ENCODE measurements around the gene ADAMTS8.
A peak's percentile ranks its signal among the peaks of the same experiment; 100 is the strongest.

The ADAMTS8 gene

GRCh38 chr11:130416530-130416882, 11.9 kb downstream of the ADAMTS8 start:
- peak overlapping the region in 1 of 3 experiments; percentile 28 for H3K27ac Mint-ChIP-seq
- TF ChIP-seq, protein P1, sequence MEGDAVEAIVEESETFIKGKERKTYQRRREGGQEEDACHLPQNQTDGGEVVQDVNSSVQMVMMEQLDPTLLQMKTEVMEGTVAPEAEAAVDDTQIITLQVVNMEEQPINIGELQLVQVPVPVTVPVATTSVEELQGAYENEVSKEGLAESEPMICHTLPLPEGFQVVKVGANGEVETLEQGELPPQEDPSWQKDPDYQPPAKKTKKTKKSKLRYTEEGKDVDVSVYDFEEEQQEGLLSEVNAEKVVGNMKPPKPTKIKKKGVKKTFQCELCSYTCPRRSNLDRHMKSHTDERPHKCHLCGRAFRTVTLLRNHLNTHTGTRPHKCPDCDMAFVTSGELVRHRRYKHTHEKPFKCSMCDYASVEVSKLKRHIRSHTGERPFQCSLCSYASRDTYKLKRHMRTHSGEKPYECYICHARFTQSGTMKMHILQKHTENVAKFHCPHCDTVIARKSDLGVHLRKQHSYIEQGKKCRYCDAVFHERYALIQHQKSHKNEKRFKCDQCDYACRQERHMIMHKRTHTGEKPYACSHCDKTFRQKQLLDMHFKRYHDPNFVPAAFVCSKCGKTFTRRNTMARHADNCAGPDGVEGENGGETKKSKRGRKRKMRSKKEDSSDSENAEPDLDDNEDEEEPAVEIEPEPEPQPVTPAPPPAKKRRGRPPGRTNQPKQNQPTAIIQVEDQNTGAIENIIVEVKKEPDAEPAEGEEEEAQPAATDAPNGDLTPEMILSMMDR (IDR thresholded peaks at IDR 0.05; ENCODE audit: unreplicated experiment in 3 of 3): no peak
- H3K4me3 Mint-ChIP-seq: no peak overlapping the region
- no peaks in the 10 kb centered on the region for H3K9me3 Mint-ChIP-seq
- H3K4me1 Mint-ChIP-seq: peaks cover 35% of the 10 kb centered on the region
- peaks cover 50% of the 10 kb centered on the region for H3K27me3 Mint-ChIP-seq (ENCODE audit: low read depth)
- H3K36me3 Mint-ChIP-seq (ENCODE audit: low read depth): no peaks in the 10 kb centered on the region

- Mint-ChIP-seq H3K9me3 (no peaks in the 10 kb centered on the region), H3K4me1 (peaks cover 35% of the 10 kb centered on the region), H3K27ac (peak overlapping the region; percentile 28 to 51 (median 50)), H3K36me3 (ENCODE audit: low read depth) (no peaks in the 10 kb centered on the region), H3K4me3 (no peak overlapping the region), H3K27me3 (ENCODE audit: low read depth) (peaks cover 51% of the 10 kb centered on the region)
- TF ChIP-seq, protein P1 (IDR thresholded peaks at IDR 0.05; ENCODE audit: unreplicated experiment in 3 of 3): no peak
Observed at GRCh38 chr11:130415731-130416529, 12.5 kb downstream of the ADAMTS8 start.

- Mint-ChIP-seq H3K4me3 (no peak overlapping the region), H3K27me3 (ENCODE audit: low read depth) (peaks cover 62% of the 10 kb centered on the region), H3K9me3 (no peaks in the 10 kb centered on the region), H3K4me1 (peaks cover 30% of the 10 kb centered on the region), H3K36me3 (ENCODE audit: low read depth) (no peaks in the 10 kb centered on the region), H3K27ac (no peak overlapping the region)
- TF ChIP-seq, protein P1 (IDR thresholded peaks at IDR 0.05; ENCODE audit: unreplicated experiment in 3 of 3): no peak
Observed at GRCh38 chr11:130414107-130415080, 14.0 kb downstream of the ADAMTS8 start.

DNA sequence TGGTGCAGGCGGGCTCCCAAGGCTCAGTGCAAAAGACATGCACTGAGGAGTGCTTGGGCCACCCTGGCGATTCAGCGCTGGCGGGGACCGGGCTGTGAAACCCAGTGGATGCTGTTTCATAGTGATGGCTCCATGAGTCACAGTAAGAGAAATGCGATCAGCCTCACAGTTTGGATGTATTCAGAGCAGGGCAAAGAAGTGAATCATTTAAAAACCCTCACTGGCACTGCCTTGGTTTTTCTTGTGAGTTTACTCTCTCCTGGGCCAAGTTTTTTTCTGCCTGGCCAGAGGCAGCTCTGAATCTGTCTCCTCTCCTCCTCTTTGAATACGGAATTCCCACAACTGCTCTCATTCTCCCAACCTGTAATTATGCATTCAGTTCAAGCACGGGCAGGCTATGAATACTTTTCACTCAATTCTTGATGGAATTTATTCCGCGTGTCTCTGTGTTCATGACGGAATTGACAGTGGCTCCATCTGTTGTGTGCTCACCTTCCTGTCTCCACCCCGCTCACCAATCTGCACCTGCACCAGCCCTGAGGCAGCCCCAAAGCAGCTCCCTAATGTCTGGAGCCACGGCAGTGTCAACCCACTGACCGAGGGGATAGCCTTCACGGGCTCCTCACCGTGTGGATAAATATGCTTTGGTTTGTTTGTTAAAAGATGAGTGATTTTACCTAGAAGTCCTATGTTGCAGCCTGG, 14.9 kb downstream of the ADAMTS8 start:
- Mint-ChIP-seq H3K4me3 (no peak overlapping the region), H3K27me3 (ENCODE audit: low read depth) (peaks cover 57% of the 10 kb centered on the region), H3K27ac (no peak overlapping the region), H3K4me1 (peaks cover 22% of the 10 kb centered on the region), H3K36me3 (ENCODE audit: low read depth) (no peaks in the 10 kb centered on the region), H3K9me3 (no peaks in the 10 kb centered on the region)
- TF ChIP-seq, protein P1 (IDR thresholded peaks at IDR 0.05; ENCODE audit: unreplicated experiment in 3 of 3): no peak

DNA sequence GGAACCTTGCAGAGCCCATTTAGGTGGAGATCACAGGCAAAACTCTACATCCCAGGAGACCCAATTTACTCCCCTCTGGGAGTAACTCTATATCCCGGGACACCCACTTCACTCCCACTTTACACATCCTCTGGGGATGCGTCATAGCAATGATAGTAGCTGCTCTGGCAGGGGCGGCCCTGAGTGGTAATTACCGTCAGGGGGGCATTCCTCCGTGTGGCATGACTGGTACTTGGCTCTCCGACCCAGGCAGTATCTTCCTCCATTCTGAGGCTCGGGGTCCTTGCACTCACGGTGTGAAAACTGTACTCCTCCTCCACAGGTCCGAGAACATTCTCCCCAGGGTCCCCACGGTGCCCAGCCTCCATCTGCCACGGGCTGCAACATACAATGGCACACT, 17.2 kb downstream of the ADAMTS8 start:
- Mint-ChIP-seq H3K4me1 (peaks cover 19% of the 10 kb centered on the region), H3K4me3 (no peak overlapping the region), H3K27ac (no peak overlapping the region), H3K27me3 (ENCODE audit: low read depth) (peaks cover 46% of the 10 kb centered on the region), H3K9me3 (no peaks in the 10 kb centered on the region), H3K36me3 (ENCODE audit: low read depth) (no peaks in the 10 kb centered on the region)
- TF ChIP-seq, protein P1 (IDR thresholded peaks at IDR 0.05; ENCODE audit: unreplicated experiment in 3 of 3): no peak
